ENCODE data around the gene ADAMTSL3. TPM values are rescaled to one million over a fixed set of nuclear protein-coding genes. Genes with fewer than 3 reads are reported as not detected.
"Not testable (repeated sequence)": the region's sequence is repeated elsewhere in the genome, so short reads cannot be mapped to it uniquely, and the experiment has no call there.

The ADAMTSL3 gene
- total RNA-seq, 1 donor: not detected

DNA sequence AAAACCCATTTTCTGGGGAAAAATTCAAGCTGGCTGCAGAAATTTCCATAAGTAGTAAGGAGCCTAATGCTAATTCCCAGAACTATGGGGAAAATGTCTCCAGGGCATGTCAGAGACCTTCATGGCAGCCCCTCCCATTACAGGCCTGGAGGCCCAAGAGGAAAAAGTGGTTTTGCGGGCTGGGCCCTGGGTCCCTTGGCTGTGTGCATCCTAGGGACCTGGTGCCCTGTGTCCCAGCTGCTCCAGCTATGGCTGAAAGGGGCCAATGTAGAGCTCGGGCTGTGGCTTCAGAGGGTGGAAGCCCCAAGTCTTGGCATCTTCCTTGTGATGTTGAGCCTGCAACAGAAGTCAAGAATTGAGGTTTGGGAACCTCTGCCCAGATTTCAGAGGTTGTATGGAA, 48.4 kb downstream of the ADAMTSL3 start:
- H3K27me3 ChIP-seq (ENCODE audit: insufficient read depth, low read length); H3K9me3 ChIP-seq (ENCODE audit: low read depth, low read length); H3K4me1 ChIP-seq (ENCODE audit: insufficient read depth, low read length); H3K4me3 ChIP-seq (ENCODE audit: low read length): not testable (repeated sequence)

- H3K9me3 ChIP-seq (ENCODE audit: low read depth, low read length): no peaks in the 10 kb centered on the region
- no peaks in the 10 kb centered on the region for H3K27me3 ChIP-seq (ENCODE audit: insufficient read depth, low read length)
- H3K4me3 ChIP-seq (ENCODE audit: low read length): no peak overlapping the region
- H3K4me1 ChIP-seq (ENCODE audit: insufficient read depth, low read length): no peaks in the 10 kb centered on the region
Measured at GRCh38 chr15:83708328-83708727, 54.4 kb downstream of the ADAMTSL3 start.

DNA sequence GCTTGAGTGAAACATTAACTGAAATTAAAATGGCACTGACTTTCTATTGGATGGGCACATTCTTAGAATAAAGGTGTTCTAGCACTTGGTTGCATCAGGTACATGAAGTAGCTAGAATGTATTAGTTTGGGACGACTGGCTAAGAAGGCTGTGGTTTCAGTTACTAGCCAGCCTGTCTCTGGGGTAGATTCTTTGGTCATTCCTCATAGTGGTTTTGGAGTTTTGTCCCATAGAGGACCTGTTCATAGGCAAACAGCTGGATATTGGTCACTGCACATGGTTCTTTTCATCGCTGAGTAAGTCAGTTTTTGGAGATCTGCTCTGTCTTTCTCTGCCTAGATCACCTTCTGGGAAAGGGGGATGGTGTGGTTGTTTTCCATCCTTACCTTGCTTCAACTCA, 55.3 kb downstream of the ADAMTSL3 start:
- Histone ChIP-seq H3K27me3 (ENCODE audit: insufficient read depth, low read length) (no peaks in the 10 kb centered on the region), H3K4me1 (ENCODE audit: insufficient read depth, low read length) (no peaks in the 10 kb centered on the region), H3K4me3 (ENCODE audit: low read length) (no peak overlapping the region), H3K9me3 (ENCODE audit: low read depth, low read length) (no peaks in the 10 kb centered on the region)

DNA sequence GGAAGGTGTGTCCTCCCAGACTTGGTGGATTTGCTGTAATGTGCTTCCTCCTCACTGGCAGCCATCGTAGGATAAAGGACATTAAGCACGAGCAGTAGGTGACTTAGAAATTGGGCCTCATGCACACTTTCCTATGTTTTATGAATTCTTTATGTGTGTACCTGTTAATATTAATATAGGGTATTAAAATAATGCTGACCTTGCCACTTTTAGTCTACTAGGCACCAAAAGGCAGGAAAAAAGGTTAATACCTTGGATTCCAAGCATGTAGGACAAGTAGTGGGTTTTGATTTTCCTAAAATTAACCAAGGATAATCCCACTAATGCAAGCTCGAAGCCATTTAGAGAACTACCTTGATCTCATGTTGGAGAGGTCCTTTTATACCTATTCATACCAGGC, 55.9 kb downstream of the ADAMTSL3 start:
- H3K4me1 ChIP-seq (ENCODE audit: insufficient read depth, low read length): no peaks in the 10 kb centered on the region
- H3K27me3 ChIP-seq (ENCODE audit: insufficient read depth, low read length): no peaks in the 10 kb centered on the region
- no peak overlapping the region for H3K4me3 ChIP-seq (ENCODE audit: low read length)
- H3K9me3 ChIP-seq (ENCODE audit: low read depth, low read length): no peaks in the 10 kb centered on the region

DNA sequence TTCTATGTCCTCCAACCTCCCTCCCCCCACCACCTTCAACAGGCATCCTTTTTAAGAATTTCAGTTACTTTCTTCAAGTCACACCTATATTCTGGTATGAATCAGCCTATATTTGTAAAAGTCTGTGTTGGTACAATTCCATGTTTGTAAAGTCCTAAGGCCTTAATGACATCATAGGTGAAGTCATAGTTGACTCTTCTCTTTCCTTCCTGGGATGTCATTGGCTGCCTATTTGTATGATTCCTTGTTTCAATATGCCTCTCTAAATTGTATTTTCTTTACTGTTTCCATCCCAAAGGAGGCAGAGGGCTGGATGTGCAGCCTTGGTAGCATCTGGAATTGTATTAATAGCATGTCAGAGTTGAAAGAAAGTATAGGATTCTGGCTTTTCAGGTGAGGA, 56.5 kb downstream of the ADAMTSL3 start:
- no peaks in the 10 kb centered on the region for H3K4me1 ChIP-seq (ENCODE audit: insufficient read depth, low read length)
- no peaks in the 10 kb centered on the region for H3K9me3 ChIP-seq (ENCODE audit: low read depth, low read length)
- H3K27me3 ChIP-seq (ENCODE audit: insufficient read depth, low read length): no peaks in the 10 kb centered on the region
- H3K4me3 ChIP-seq (ENCODE audit: low read length): no peak overlapping the region

GRCh38 chr15:83711236-83711635, 57.3 kb downstream of the ADAMTSL3 start:
- H3K4me1 ChIP-seq (ENCODE audit: insufficient read depth, low read length): no peaks in the 10 kb centered on the region
- H3K4me3 ChIP-seq (ENCODE audit: low read length): no peak overlapping the region
- no peaks in the 10 kb centered on the region for H3K9me3 ChIP-seq (ENCODE audit: low read depth, low read length)
- no peaks in the 10 kb centered on the region for H3K27me3 ChIP-seq (ENCODE audit: insufficient read depth, low read length)

GRCh38 chr15:83713242-83713641, 59.3 kb downstream of the ADAMTSL3 start:
- Histone ChIP-seq H3K9me3 (ENCODE audit: low read depth, low read length) (no peaks in the 10 kb centered on the region), H3K4me3 (ENCODE audit: low read length) (no peak overlapping the region), H3K27me3 (ENCODE audit: insufficient read depth, low read length) (no peaks in the 10 kb centered on the region)

DNA sequence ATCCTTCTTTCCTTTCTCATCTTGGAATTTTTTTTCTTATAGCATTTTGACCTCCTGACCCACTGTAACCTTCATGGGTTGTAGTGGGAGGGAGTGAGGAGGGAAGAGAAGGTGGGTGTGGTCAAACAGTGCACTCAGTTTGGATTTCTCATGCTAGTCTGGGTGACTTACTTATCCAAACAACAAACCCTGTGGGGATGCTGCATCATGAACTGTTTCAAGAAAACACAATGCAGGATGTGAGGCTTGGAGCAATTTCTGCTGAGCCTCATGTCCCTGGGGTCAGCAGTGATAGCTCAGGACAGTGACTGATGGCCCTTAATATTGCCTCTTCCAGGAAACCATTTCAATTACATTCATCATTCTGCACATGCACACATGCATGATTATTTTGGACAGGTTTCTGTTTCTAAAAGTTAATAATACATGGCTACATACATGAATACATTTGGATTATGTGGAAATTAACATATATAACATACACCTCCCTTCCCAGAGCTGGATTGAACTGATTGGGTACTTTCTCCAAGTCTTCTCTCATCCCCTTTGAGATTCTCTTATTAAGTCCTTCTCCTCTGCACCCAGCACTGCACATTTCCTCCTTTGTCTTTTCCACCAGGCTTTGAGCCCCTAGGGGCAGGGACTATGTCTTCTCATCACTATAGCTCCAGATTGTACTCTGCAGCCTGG, 61.2 kb downstream of the ADAMTSL3 start:
- H3K9me3 ChIP-seq (ENCODE audit: low read depth, low read length): no peaks in the 10 kb centered on the region
- H3K27me3 ChIP-seq (ENCODE audit: insufficient read depth, low read length): no peaks in the 10 kb centered on the region

More at GRCh38 chr15:83713242-83713641, 59.3 kb downstream of the ADAMTSL3 start:
- no peaks in the 10 kb centered on the region for H3K4me1 ChIP-seq (ENCODE audit: insufficient read depth, low read length)

GRCh38 chr15:83716605-83717004, 62.7 kb downstream of the ADAMTSL3 start:
- Histone ChIP-seq H3K27me3 (ENCODE audit: insufficient read depth, low read length) (no peaks in the 10 kb centered on the region), H3K4me3 (ENCODE audit: low read length) (no peak overlapping the region), H3K4me1 (ENCODE audit: insufficient read depth, low read length) (no peaks in the 10 kb centered on the region), H3K9me3 (ENCODE audit: low read depth, low read length) (no peaks in the 10 kb centered on the region)

More for the DNA sequence above, 61.2 kb downstream of the ADAMTSL3 start:
- H3K4me3 ChIP-seq (ENCODE audit: low read length): no peak overlapping the region
- no peaks in the 10 kb centered on the region for H3K4me1 ChIP-seq (ENCODE audit: insufficient read depth, low read length)

- no peaks in the 10 kb centered on the region for H3K9me3 ChIP-seq (ENCODE audit: low read depth, low read length)
- no peak overlapping the region for H3K4me3 ChIP-seq (ENCODE audit: low read length)
- no peaks in the 10 kb centered on the region for H3K4me1 ChIP-seq (ENCODE audit: insufficient read depth, low read length)
- no peaks in the 10 kb centered on the region for H3K27me3 ChIP-seq (ENCODE audit: insufficient read depth, low read length)
Measured at GRCh38 chr15:83717010-83717409, 63.1 kb downstream of the ADAMTSL3 start.

- no peaks in the 10 kb centered on the region for H3K9me3 ChIP-seq (ENCODE audit: low read depth, low read length)
- no peaks in the 10 kb centered on the region for H3K27me3 ChIP-seq (ENCODE audit: insufficient read depth, low read length)
- H3K4me3 ChIP-seq (ENCODE audit: low read length): no peak overlapping the region
- H3K4me1 ChIP-seq (ENCODE audit: insufficient read depth, low read length): no peaks in the 10 kb centered on the region
Measured at GRCh38 chr15:83720468-83720867, 66.5 kb downstream of the ADAMTSL3 start.

GRCh38 chr15:83721031-83721430, 67.1 kb downstream of the ADAMTSL3 start:
- Histone ChIP-seq H3K4me3 (ENCODE audit: low read length) (no peak overlapping the region), H3K9me3 (ENCODE audit: low read depth, low read length) (no peaks in the 10 kb centered on the region), H3K4me1 (ENCODE audit: insufficient read depth, low read length) (no peaks in the 10 kb centered on the region), H3K27me3 (ENCODE audit: insufficient read depth, low read length) (no peaks in the 10 kb centered on the region)

DNA sequence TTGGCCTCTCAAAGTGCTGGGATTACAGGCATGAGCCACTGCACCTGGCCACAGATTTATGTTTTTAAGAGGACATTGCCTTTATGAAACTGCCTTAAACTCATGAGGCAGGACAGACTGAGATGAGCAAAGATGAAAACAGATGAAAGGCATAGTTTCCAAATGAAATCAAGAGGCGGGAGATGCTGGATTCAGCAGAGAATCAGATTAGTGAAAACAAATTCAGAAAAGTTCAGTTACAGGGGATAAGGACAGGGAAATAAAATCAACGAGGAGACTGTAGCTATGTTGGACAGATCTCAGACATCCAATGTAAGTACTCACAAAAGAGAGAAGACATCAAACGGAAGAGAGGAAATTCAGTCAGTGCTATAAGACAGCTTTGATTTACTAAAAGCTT, 68.1 kb downstream of the ADAMTSL3 start:
- no peaks in the 10 kb centered on the region for H3K27me3 ChIP-seq (ENCODE audit: insufficient read depth, low read length)
- H3K4me3 ChIP-seq (ENCODE audit: low read length): no peak overlapping the region
- no peaks in the 10 kb centered on the region for H3K4me1 ChIP-seq (ENCODE audit: insufficient read depth, low read length)
- H3K9me3 ChIP-seq (ENCODE audit: low read depth, low read length): no peaks in the 10 kb centered on the region

GRCh38 chr15:83723216-83723615, 69.3 kb downstream of the ADAMTSL3 start:
- no peaks in the 10 kb centered on the region for H3K9me3 ChIP-seq (ENCODE audit: low read depth, low read length)
- no peaks in the 10 kb centered on the region for H3K4me1 ChIP-seq (ENCODE audit: insufficient read depth, low read length)
- H3K4me3 ChIP-seq (ENCODE audit: low read length): no peak overlapping the region
- H3K27me3 ChIP-seq (ENCODE audit: insufficient read depth, low read length): no peaks in the 10 kb centered on the region

GRCh38 chr15:83732196-83732595, 78.3 kb downstream of the ADAMTSL3 start:
- Histone ChIP-seq H3K4me1 (ENCODE audit: insufficient read depth, low read length) (no peaks in the 10 kb centered on the region), H3K9me3 (ENCODE audit: low read depth, low read length) (no peaks in the 10 kb centered on the region), H3K27me3 (ENCODE audit: insufficient read depth, low read length) (no peaks in the 10 kb centered on the region), H3K4me3 (ENCODE audit: low read length) (no peak overlapping the region)

DNA sequence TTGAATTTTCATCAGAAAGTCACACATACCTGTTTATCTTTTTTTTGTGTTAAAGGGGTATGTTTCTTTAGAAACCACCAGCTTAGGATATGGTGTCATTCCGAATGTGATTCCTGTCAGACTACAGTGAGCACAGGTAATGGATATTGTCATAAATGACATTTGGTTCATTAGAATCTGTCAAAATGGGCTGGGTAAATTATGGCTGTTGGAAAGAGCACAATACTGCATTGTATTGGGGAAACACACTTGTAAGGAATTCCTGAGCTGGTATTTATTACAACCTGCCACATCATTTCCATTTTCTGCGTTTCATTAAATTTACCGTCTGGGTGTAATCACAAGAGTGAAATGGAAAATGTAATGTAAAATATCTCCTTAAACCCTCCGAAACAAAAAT, 78.8 kb downstream of the ADAMTSL3 start:
- Histone ChIP-seq H3K4me1 (ENCODE audit: insufficient read depth, low read length) (no peaks in the 10 kb centered on the region), H3K4me3 (ENCODE audit: low read length) (no peak overlapping the region), H3K9me3 (ENCODE audit: low read depth, low read length) (no peaks in the 10 kb centered on the region)

More for the DNA sequence above, 78.8 kb downstream of the ADAMTSL3 start:
- no peaks in the 10 kb centered on the region for H3K27me3 ChIP-seq (ENCODE audit: insufficient read depth, low read length)
